BJ (cell line): ENCODE measurements around the gene ACADS. TPM values are rescaled to one million over a fixed set of nuclear protein-coding genes. Genes with fewer than 3 reads are reported as not detected.

Experiments
- CTCF ChIA-PET: fragments of 350-600 bp; formaldehyde crosslinking; extraction: SDS; loops from one replicate; lab custom pipeline; 2021; ENCODE audit warnings: antibody characterized with exemption, inconsistent platforms; lab: Yijun Ruan, JAX
- POLR2A ChIA-PET: fragments of 300-600 bp; sonication (Branson Sonifier 250); formaldehyde crosslinking; extraction: SDS; loops from one replicate; lab custom pipeline; 2021; ENCODE audit warnings: antibody characterized with exemption; lab: Charles Lee
- DNase-seq: peaks from one replicate; pipeline ENCODE4 v3.0.0-alpha.2; 2011; ENCODE audit warnings: low read depth
- H3K27me3 ChIP-seq: 2 replicates; pipeline ENCODE4 v1.6.0; 2011; ENCODE audit warnings: low read length; ENCODE audit not compliant: control insufficient read depth, insufficient read depth
- H3K36me3 ChIP-seq: 2 replicates; pipeline ENCODE4 v1.5.1; 2011; ENCODE audit warnings: low read length; ENCODE audit not compliant: control insufficient read depth, insufficient read depth
- H3K4me3 ChIP-seq: 2 replicates; pipeline ENCODE4 v1.5.1; 2011; ENCODE audit warnings: low read depth, mild to moderate bottlenecking, control low read depth, low read length
- polyA plus RNA-seq: library from polyadenylated mRNA; depleted of rRNA; stranded (reverse); fragments of >200 nt; gene quantifications from 2 replicates; pipeline ENCODE4 v1.2.3, GENCODE V29; 2011
- TF ChIP-seq, protein P1 (sequence below): IDR thresholded peaks from 2 replicates; pipeline ENCODE4 v1.5.1; 2011; ENCODE audit warnings: low read depth, mild to moderate bottlenecking, control low read depth, inconsistent platforms, low read length, moderate library complexity; ENCODE audit not compliant: insufficient read depth

ACADS gene
- polyA plus RNA-seq, 1 experiment, result 11.9 TPM

GRCh38 chr12:120692524-120693033 is 33.0 kb upstream of the ACADS start:
- DNase-seq, result no peak
- H3K27me3 ChIP-seq, result no peaks in the 10 kb centered on the region
- H3K36me3 ChIP-seq, result peaks cover 11% of the 10 kb centered on the region
- CTCF ChIA-PET, result no interaction called here
- H3K4me3 ChIP-seq, result no peak overlapping the region
- POLR2A ChIA-PET, result no interaction called here
- TF ChIP-seq, protein P1, sequence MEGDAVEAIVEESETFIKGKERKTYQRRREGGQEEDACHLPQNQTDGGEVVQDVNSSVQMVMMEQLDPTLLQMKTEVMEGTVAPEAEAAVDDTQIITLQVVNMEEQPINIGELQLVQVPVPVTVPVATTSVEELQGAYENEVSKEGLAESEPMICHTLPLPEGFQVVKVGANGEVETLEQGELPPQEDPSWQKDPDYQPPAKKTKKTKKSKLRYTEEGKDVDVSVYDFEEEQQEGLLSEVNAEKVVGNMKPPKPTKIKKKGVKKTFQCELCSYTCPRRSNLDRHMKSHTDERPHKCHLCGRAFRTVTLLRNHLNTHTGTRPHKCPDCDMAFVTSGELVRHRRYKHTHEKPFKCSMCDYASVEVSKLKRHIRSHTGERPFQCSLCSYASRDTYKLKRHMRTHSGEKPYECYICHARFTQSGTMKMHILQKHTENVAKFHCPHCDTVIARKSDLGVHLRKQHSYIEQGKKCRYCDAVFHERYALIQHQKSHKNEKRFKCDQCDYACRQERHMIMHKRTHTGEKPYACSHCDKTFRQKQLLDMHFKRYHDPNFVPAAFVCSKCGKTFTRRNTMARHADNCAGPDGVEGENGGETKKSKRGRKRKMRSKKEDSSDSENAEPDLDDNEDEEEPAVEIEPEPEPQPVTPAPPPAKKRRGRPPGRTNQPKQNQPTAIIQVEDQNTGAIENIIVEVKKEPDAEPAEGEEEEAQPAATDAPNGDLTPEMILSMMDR, result no peak

DNA sequence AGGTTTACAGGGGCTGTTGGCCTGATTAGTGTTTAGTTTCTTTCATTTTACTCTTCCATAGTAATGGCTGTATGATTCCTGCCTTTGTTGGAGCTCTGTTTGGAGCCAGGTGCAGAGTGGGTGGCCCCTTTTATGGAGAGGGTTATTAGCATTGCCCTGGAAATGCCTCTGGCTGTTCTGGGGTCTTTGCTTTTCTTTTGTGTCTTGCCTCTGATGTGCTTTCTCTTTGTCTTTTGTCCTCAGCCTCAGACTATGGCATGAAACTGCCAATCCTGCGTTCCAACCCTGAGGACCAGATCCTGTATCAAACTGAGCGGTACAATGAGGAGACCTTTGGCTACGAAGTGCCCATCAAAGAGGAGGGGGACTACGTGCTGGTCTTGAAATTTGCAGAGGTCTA is 31.8 kb upstream of the ACADS start:
- Histone ChIP-seq H3K4me3 (no peak overlapping the region), H3K27me3 (no peaks in the 10 kb centered on the region), H3K36me3 (peaks cover 15% of the 10 kb centered on the region)
- TF ChIP-seq, protein P1, result no peak
- POLR2A ChIA-PET, result no interaction called here
- CTCF ChIA-PET, result interaction anchor here (1.5 kb wide), 1 partner anchor 45 kb away, joined by 4 read pairs; no protein-coding TSS in a partner anchor
- DNase-seq, result no peak

GRCh38 chr12:120696626-120697025 is 29.0 kb upstream of the ACADS start:
- ChIA-PET CTCF (no interaction called here), POLR2A (no interaction called here)
- TF ChIP-seq, protein P1, result no peak
- Histone ChIP-seq H3K4me3 (no peak overlapping the region), H3K27me3 (no peaks in the 10 kb centered on the region), H3K36me3 (peaks cover 27% of the 10 kb centered on the region)
- no peak for DNase-seq

DNA sequence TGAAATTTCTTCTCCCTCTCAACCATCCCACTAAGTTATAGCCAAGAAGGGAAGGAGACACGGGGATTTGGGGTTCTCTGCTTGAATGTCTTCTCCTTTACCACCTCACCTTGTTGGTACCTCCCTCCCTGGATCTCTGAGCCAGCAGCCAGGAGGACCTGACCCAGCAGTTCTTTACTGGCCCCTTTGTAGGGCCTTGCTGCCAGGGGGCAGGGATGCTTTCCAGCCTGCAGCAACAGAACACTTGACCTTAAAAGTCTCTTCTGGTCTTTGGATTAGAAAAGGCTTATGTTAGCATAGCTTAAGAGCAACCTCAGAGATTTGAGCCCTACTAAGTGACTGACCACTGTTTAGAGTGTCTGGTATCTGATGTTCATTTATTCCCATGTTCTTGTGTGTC is 28.3 kb upstream of the ACADS start:
- H3K27me3 ChIP-seq, result no peaks in the 10 kb centered on the region
- ChIA-PET CTCF (interaction anchor here (0.7 to 1.8 kb wide), 2 partner anchors 12 to 13 kb away, joined by 3 to 6 read pairs; partner anchors contain the start of gene UNC119B), POLR2A (no interaction called here)
- H3K36me3 ChIP-seq, result peaks cover 27% of the 10 kb centered on the region
- DNase-seq, result no peak
- H3K4me3 ChIP-seq, result no peak overlapping the region
- TF ChIP-seq, protein P1, result no peak

DNA sequence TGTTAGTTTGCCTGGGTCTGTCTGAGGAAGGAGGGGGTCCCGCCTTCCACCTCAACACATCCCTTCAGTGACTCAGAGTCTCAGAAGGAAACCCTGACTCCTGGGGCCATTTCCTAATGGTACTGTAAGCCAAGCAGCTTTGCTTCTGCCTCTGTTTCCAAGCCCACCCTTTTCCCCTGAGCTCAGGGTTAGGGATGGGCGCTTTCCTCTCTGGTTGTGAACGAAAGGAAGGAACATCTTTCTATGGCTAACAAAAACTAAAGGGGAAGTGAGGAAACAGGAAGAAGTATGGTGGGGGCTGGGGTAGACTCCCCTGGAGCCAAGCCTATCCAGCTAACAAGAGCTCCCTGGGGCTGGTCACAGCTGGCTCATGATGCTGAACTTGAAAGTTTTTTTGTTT is 27.0 kb upstream of the ACADS start:
- TF ChIP-seq, protein P1, result no peak
- Histone ChIP-seq H3K4me3 (no peak overlapping the region), H3K27me3 (no peaks in the 10 kb centered on the region), H3K36me3 (peaks cover 29% of the 10 kb centered on the region)
- CTCF ChIA-PET, result interaction anchor here (0.5 to 1.8 kb wide), 5 partner anchors 11 to 115 kb away, joined by 3 to 6 read pairs (median 5); partner anchors contain the start of gene UNC119B
- POLR2A ChIA-PET, result no interaction called here
- DNase-seq, result no peak
